GM18526 (cell line): ENCODE measurements around the gene BCR.

ENCODE experiments used
- POLR2A ChIP-seq: IDR thresholded peaks from 3 replicates; pipeline ENCODE4 v1.6.1; 2011; ENCODE audit not compliant: insufficient read length; ENCODE audit errors: extremely low read depth

BCR gene

DNA sequence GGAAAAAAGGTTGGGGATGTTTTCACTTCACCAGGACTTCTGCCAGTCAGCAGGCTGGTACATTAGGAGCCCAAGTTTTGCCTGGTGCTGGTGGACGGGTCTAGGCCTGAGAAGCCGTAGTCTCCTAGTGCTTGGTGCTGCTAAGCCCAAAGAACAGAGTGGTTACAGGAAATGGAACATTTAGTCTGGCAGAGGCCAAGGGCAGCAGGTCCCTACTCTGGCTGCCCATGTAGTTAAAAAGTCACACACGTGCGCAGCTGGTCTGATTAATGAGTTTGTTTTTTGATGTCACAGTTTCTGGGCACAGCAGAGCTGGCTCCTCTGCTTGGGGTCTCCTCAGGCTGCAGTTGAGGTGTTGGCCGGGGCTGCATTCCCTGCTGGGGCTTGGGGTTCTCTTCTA, 20.6 kb downstream of the BCR start:
- TF ChIP-seq POLR2A, result no peak

DNA sequence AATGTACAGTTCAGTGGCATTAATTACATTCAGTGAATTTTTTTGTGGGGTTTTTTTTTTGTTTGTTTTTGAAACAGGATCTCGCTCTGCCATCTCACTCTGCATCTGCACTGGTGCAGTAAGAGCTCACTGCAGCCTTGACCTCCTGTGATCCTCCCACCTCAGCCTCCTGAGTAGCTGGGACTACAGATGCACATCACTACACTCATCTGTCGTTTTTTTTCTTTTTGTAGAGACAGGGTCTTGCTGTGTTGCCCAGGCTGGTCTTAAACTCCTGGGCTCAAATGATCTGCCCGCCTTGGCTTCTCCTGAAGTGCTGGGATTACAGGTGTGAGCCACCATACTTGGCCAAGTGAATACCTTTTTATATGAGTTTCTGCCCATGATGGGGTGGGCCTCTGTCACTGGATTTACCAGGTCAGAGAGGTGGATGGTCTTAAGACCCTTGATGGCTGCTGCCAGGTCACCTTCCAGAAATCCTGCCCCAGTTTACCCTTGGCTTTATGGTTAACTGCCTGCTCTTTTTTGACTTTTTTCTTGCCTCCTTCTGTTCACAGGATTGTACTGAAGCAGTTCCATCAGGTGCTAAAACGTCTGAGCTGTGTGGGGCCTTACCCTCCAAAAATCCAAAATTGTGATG, 22.6 kb downstream of the BCR start:
- TF ChIP-seq POLR2A, result no peak

DNA sequence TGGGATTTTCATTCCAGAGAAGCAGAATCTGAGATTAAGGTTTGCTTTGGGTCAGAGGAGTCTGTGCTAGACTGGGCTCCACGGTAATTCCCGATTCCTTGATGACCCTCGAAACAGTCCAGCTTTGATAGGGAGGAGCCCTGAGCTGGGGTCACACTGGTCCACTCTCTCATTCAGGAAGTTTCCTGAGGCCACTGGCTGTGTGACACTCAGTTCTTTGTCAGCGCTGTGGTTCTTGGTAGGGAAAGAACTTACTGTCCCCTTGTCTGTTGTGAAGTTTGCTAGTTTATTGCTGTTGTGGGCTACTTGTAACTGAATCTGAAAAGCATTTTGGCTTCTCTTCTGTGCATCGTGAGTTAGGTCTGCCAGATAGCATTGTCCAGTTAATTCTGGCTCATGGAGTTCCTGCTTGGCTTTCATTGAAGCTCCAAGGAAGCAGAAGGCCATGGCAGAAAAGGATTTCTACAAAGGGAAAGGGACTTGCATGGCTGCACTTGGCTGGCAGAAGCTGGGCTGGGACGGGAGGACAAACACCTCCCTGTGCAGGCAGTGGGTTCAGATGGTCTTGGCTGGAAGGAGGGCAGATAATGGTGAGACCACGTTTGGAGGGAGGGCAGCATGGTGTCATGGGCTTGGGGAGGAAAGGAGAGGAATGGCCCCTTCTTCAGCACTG, 23.3 kb downstream of the BCR start:
- TF ChIP-seq POLR2A, result no peak

DNA sequence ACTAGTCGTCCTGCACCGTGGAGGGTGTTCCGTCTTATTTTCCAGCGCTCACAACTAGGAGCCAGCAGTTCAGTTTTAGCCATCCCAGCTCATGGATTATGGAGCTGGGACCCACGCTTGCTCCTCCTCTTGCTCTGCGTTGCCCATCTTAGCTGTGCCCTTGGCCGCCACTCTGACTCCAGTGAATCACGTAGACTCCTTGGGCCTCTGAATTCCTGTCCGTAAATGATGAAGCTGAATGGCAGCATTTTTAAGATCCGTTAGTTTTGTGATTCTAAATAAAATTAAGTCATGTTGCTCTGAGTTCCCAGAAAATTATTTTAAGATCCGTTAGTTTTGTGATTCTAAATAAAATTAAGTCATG, 23.8 kb downstream of the BCR start:
- TF ChIP-seq POLR2A, result no peak

DNA sequence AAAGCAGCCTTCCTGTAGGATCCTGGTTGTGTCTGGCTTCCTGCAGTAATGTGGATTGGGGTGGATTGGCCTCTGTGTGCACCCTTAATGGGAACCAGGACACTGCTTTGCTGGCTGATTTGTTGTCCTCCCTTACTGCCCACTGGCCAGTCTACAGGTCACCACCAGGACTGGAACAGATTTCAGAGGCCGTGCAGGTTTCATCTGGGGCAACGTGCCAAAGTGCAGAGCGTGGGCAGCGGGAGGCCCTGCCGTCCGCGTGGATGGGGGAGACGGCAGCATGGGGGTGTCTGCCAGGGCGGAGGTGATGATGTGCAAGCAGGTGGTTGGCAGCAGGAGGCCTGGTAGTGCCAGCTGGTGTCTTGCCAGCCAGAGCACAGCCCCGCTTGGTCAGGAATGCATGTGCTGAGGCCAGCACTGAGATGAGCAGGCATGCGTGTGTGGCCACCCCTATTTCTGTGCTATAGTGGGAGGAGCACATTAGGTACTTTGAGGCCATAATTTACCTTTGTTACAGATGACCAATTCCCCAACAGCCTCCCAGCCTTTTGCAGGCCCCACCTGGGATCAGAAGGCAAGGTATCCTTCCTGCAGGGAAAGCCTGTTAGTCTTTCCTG, 24.3 kb downstream of the BCR start:
- TF ChIP-seq POLR2A, result no peak

DNA sequence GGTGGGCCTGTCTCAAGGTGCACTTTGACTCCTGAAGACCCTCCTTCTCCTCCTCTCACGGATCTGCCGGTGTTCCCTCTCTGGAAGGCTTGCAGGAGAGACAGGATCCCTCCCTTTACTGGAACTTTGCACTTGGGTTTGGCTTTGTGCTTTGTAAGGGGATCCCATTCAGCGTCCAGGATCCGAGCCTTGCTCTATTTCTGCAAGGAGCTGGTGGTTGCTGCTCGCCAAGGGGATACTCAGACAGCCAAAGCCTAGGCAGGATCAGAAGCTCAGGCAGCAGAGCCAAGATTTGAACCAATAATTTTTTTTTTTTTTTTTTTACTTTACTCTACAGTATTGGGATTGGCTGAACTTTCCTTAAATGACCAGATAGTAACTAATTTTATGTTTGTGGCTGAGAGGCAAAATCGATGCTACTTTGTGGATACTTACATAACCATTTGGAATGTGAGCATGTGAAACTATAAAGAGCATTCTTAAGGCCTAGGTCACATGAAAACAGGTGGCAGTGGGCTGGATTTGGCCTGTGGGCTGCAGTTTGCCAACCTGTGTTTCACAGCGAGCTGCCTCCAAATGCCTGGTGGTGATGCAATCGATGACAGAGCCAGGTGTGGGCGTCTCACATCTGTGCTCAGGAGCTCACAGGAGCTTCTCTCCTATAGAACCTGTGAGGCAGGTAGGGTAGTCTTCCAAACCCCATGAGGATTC, 25.2 kb downstream of the BCR start:
- TF ChIP-seq POLR2A, result no peak

DNA sequence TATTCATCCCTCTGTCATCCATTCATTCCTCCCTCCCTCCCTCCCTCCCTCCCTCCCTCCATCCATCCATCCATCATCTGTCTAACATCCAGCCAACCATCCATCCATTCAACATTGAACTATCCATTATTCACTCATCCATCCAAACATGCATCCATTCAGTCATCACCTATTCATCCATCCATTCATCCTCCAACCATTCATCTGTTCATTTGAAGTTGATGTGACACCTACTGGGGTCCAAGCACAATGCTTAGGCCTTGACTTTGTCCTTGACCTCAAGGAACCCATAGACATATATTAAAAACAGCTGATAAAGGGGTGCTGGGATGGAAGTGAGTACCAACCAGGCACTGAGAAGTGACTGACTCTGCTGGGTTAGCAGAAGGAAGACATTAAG, 26.6 kb downstream of the BCR start:
- no peak for TF ChIP-seq POLR2A

DNA sequence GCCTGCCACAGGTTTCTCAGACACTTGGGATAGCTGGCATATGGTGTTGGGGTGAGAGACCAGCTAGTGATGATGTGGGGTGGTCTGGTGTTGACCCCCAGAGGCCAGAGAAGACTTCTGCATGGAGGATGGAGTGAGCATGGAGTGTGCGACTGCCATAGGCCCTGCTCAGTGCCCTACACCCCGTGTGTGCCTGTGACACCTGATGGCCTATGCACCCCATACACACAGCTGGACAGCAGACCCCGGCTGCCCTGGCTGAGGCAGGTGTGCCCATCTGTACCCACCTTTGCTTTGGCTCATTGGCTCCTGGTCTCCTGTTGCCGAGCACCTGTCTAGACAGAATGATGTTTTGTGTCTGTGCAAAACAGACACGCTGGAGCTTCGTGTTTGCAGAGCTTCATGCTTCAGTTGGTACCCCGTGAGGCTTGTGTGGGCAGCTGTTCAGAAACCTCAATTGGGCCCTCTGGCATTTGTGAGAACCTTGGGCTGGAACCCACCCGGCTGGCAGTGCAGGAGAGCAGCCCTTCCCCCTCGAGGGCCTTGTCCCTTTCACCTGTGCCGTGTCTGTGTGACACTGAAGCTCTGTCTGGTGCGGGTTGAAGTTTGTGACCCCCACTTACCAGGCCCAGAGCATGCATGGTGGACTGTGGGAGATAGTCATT, 27.6 kb downstream of the BCR start:
- TF ChIP-seq POLR2A, result no peak

DNA sequence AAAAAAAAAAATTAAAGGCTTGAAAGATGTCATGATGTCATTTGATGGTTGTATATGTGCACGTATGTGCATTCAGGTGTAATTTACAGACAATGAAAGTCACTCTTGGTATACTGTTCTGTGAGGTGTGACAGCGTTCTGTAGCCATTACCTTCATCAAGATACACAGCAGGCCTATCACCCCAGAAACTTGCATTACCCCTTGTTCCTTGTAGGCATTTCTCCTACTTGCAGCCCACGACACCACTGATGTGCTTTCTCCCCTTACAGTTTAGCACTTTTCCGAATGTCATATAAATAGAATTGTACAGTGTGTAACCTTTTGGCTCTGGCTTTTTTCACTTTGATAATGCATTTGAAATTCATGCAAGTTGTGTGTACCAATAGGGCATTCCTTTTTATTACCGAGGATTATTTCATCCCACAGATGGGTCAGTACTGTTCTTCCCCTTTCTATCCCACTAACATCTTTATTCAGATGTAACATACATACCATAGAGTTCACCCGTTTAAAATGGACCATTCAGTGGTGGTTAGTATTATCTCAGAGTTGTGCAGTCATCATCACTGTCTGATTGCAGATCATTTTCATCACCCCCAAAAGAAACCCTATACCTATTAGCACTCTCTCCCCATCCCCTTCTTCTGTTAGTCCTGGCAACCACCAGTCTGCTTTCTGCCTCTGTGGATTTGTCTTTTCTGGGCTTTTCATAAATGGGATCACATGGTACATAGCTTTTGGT, 30.3 kb downstream of the BCR start:
- no peak for TF ChIP-seq POLR2A

DNA sequence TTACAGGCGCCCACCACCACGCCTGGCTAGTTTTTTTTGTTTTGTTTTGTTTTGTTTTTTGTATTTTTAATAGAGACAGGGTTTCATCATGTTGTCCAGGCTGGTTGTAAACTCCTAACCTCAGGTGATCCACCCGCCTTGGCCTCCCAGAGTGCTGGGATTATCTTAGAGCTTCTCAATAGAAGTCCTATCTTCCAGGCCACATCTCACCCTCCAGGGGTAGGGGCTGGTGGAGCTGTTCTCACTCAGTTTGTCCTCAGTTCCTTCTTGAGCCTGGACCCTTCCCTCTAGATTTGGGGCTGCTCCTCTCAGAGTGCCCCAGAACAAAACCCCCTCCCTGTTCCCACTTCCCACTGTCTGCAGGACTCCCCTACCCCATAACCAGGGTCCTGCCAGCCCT, 31.3 kb downstream of the BCR start:
- TF ChIP-seq POLR2A, result no peak

DNA sequence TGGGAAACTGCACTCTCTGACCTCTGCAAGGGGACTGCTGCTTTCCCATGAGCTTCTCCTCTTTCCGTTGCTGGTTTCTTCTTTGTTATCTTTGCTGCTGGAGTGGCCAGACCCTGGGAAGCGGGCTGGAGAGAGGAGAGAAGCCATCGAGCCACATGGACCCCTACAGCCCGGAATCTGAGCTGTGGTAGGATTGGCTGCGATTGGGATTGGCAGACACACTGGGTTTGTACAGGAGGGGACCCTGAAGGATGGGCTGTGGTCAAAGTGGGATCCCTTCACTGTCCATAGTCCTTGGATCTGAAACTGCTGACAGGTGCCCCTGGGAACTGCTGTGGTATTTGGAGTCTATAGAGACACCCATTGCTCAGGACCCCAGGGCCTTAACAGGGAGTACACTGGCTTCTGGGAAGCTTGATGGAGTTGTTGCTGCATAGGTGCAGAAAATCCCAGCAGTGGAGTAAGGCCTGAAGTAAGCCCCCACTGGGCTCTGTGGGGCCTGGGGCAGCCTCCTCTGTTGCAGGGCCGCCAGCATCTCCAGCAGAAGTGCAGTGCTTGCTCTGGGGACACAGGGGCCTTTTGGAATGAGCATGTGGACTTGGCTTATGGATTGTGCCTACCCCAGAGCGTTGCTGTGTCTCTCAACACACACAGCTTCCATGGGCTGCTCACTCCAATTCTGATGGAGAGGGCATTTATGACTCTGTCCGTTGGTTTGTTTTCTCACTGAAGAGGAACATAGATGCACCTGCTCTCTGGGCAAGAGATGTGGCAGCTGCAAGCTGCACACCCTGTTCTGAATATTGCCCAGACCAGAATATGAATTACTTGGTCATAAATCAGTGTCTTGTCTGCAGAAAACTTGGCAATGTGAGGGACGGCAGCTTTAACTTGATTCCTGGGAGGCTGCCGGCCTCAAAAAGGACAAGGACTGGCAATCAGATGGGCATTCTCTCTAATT, 32.0 kb downstream of the BCR start:
- TF ChIP-seq POLR2A, result no peak

DNA sequence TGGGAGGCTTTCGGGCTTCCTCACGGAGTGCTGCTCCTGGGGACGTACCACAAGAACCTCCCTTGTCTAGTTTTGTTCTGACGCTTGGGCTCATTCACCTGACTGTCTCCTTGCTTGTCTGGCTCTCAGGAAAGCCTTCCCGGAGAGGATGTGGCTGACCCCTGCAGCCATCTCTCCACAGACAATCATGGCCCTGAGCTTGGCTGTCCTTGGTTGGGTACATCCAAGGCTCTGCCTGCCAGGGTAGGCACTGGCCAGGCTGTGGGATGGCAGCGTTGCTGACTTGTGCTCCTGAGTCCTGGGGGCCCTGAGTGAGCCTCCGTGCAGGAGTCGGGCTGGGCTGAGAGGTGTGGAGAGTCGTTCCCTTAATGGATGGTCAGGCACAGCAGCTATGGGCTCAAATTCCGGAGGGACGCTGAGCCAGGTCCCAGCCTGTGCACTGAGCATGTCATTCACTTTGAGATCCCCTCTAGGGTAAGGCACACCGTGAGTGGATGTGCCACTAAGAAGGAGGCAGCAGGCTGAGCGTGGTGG, 32.8 kb downstream of the BCR start:
- no peak for TF ChIP-seq POLR2A

DNA sequence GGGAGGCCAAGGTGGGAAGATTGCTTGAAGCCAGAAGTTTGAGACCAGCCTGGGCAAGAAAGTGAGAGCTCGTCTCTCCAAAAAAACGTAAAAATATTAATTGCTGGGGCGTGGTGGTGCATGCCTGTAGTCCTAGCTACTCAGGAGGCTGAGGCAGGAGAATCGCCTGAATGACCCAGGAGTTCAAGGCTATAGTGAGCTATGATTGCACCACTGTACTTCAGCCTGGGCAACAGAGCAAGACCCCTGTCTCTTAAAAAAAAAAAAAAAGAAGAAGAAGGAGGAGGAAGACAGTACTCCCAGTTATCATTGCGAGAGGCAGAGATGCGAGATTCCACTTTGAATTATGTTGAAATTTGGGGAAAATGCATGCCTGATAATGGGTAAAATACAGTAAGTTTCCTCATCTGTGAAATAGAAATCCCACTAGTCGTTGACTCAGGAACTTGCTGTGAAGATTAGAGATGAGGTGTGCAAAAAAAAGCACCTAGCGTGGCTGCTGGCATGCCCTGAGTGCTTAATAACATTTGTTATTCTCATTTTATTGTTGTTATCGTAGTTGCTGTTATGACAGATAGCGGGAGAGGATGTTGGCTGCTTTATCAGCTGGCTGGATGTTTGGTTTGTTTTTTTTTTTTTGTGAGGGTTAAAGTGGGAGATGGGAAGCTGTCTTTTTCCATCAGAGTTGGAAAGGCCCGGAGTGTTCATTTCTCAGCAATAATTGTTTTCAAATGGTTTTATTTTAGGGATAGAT, 33.4 kb downstream of the BCR start:
- TF ChIP-seq POLR2A, result no peak
